Peyer's patch (tissue), 4 donors: Measurements from ENCODE around the gene ABCA7.

ENCODE experiments used
- CTCF ChIP-seq, 6 experiments: fragments of 450-650 bp in 4 of 6; fragments of 200-600 bp in 2 of 6; sonication (generic) in 1 of 6; IDR thresholded peaks; one replicate each; pipeline ENCODE4 v1.5.1; 2017 to 2019; ENCODE audit warnings: antibody characterized with exemption in 6 of 6, mild to moderate bottlenecking in 3 of 6, moderate library complexity in 1 of 6
- POLR2A ChIP-seq, 2 donors: fragments of 450-650 bp; IDR thresholded peaks; one replicate each; pipeline ENCODE4 v1.5.1; 2017; ENCODE audit warnings: antibody characterized with exemption in 2 of 2, mild to moderate bottlenecking in 2 of 2, moderate library complexity in 2 of 2

- no peak for TF ChIP-seq CTCF (IDR thresholded peaks at IDR 0.05)
- no peak for TF ChIP-seq POLR2A (IDR thresholded peaks at IDR 0.05)
These were observed 51.0 kb downstream of the ABCA7 start for GRCh38 chr19:1090731-1091543.
